ENCODE measurements around the gene TAC4. TPM values are rescaled to one million over a fixed set of nuclear protein-coding genes. Genes with fewer than 3 reads are reported as not detected.

The TAC4 gene
- total and polyA plus RNA-seq, 7 donors: not detected

- peaks cover 49% of the 10 kb centered on the region for H3K4me1 ChIP-seq
Observed at GRCh38 chr17:49789243-49789578, 58.7 kb downstream of the TAC4 start.

GRCh38 chr17:49788478-49789242, 59.2 kb downstream of the TAC4 start, which contains the start of gene KAT7:
Gene KAT7, plus strand, starts transcription at chr17:49788681. Its CDS starts 154 bp downstream, at chr17:49788835.
- peak within 1 kb of the TSS; percentile 100 for H3K4me3 ChIP-seq
- WGBS, 3 donors: 0% methylated on average over 59 of the region's 59 CpGs

More at GRCh38 chr17:49789243-49789578, 58.7 kb downstream of the TAC4 start:
- Histone ChIP-seq H3K27me3 (ENCODE audit: insufficient read depth in 3 of 3, low read length in 2 of 3) (no peaks in the 10 kb centered on the region), H3K27ac (peak overlapping the region; percentile 100), H3K36me3 (ENCODE audit: insufficient read depth in 1 of 2, low read depth in 1 of 2) (peaks cover 8 to 35% of the 10 kb centered on the region in 2 donors), H3K9me3 (no peaks in the 10 kb centered on the region), H3K4me3 (peak overlapping the region; percentile 100)
- 2 to 4% (median 3%) methylated on average over 17 of the region's 17 CpGs for WGBS, 3 donors
- DNase-seq (no peak), ATAC-seq (no peak)
- intact Hi-C loops (cut with DNase I): loop anchor here in 1 of 2 donors (5.0 kb wide), 1 partner anchor 82 kb away; the partner anchor contains the start of gene SLC35B1
- no peak for TF ChIP-seq CTCF (IDR thresholded peaks at IDR 0.05)

More at GRCh38 chr17:49788478-49789242, 59.2 kb downstream of the TAC4 start, which contains the start of gene KAT7:
- Histone ChIP-seq H3K27me3 (ENCODE audit: insufficient read depth in 3 of 3, low read length in 2 of 3) (no peaks in the 10 kb centered on the region), H3K27ac (peak within 1 kb of the TSS; percentile 100), H3K36me3 (ENCODE audit: insufficient read depth in 1 of 2, low read depth in 1 of 2) (peaks cover 8 to 29% of the 10 kb centered on the region in 2 donors), H3K4me1 (peaks cover 47% of the 10 kb centered on the region), H3K9me3 (no peaks in the 10 kb centered on the region)
- no peak for TF ChIP-seq CTCF (IDR thresholded peaks at IDR 0.05)
- intact Hi-C loops (cut with DNase I): loop anchor here in 1 of 2 donors (5.0 kb wide), 1 partner anchor 81 kb away; the partner anchor contains the start of gene SLC35B1
- peak; percentile 94 to 96 (median 95) for ATAC-seq
- DNase-seq: peak; percentile 99 to 100

Other genes starting within 250 kb of the TAC4 start
- gene SPOP, start 170.0 kb downstream of the TAC4 start, total RNA-seq: 10 to 100 TPM; 37.1 to 59.7 (median 52.0) TPM
- gene SPOP, start 170.0 kb downstream of the TAC4 start, polyA plus RNA-seq: 10 to 100 TPM; 31.2 to 64.9 (median 35.5) TPM
- 10 to 100 TPM; 39.5 to 69.5 (median 60.9) TPM for gene SLC35B1, start 140.1 kb downstream of the TAC4 start, total RNA-seq
- gene SLC35B1, start 140.1 kb downstream of the TAC4 start, polyA plus RNA-seq: 10 to 100 TPM; 60.7 to 85.7 (median 83.5) TPM
- 1 to 10 TPM in 3 of 4 donors, under 1 TPM in 1; 0.71 to 5.1 (median 2.2) TPM for gene FAM117A, start 83.9 kb downstream of the TAC4 start, total RNA-seq
- gene FAM117A, start 83.9 kb downstream of the TAC4 start, polyA plus RNA-seq: 1 to 10 TPM; 1.8 to 2.7 (median 2.1) TPM
- gene KAT7, start 59.4 kb downstream of the TAC4 start, total RNA-seq: 10 to 100 TPM; 27.6 to 60.7 (median 54.7) TPM
- 10 to 100 TPM; 15.4 to 34.1 (median 16.5) TPM for gene KAT7, start 59.4 kb downstream of the TAC4 start, polyA plus RNA-seq
- not detected for gene DLX4, start 121.1 kb upstream of the TAC4 start, total RNA-seq
- gene DLX4, start 121.1 kb upstream of the TAC4 start, polyA plus RNA-seq: not detected
- not detected for gene DLX3, start 147.2 kb upstream of the TAC4 start, total RNA-seq
- gene DLX3, start 147.2 kb upstream of the TAC4 start, polyA plus RNA-seq: under 1 TPM in 1 of 3 donors, not detected in 2; 0.03 TPM
- gene ITGA3, start 208.0 kb upstream of the TAC4 start, total RNA-seq: 10 to 100 TPM in 3 of 4 donors, 1 to 10 TPM in 1; 7.8 to 21.9 (median 15.0) TPM
- 10 to 100 TPM in 1 of 3 donors, 1 to 10 TPM in 2; 4.9 to 21.5 (median 5.6) TPM for gene ITGA3, start 208.0 kb upstream of the TAC4 start, polyA plus RNA-seq
- gene PDK2, start 247.3 kb upstream of the TAC4 start, total RNA-seq: 100 to 1,000 TPM in 2 of 4 donors, 10 to 100 TPM in 2; 79.3 to 213 (median 110) TPM
- 10 to 100 TPM; 50.3 to 99.4 (median 55.2) TPM for gene PDK2, start 247.3 kb upstream of the TAC4 start, polyA plus RNA-seq

Data from psoas muscle (tissue), 8 donors.